ENCODE data around the gene ECSIT. TPM values are rescaled to one million over a fixed set of nuclear protein-coding genes. Genes with fewer than 3 reads are reported as not detected.

Gene ECSIT
- polyA plus RNA-seq, 6 donors from 2014 or later = 29.7 to 51.2 (median 34.5) TPM

DNA sequence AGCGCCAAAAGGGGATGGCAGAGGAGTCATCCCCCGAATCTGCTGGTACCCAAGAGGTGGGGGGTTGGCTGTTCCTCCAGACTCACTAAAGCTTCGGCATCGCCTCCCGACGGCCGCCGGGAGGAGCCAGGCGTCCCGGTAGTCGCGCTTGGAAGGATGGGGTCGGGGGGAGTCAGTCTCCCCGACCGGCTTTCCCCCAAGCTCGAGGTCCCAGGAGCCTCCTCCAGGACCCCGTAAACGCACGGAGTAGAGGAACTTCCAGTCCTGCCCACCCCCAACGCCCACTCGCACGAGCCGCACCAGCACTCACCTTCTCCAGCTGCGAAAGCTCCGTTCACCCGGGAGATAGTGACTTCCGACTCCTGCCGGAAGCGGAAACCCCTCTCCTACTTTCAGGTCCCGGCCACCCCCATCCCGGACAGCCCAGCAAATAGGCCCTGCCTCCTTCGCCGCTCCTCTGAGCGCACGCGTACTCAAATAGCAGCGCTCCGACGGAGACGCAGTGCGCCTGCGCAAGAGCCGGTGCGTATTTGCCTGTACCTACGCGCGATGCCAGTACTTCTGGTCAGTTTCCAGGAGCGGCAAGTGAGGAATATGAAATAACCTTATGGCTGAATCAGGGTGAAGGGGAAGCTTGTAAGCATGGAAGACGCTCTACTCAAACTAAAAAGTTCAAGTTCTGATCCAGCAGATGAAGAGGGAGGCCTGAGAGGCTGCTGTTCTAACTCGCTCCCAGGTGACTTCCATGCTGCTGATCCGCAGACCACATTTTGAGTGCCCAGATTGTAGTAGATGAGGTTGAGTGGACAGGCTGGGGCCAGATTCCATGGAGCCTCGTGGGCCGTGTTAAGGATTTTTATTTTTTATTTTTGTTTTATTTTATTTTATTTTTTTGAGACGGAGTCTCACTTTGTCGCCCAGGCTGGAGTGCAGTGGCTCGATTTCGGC lies 30.2 kb upstream of the ECSIT start, which contains the start of gene ELOF1:
Gene ELOF1 (minus strand): TSS at position 350 of the 948 bp plus-strand sequence. CDS start 4,883 bp downstream, outside the sequence.
- no peaks in the 10 kb centered on the region for H3K36me3 Mint-ChIP-seq
- H3K4me1 Mint-ChIP-seq = peaks cover 49 to 74% (median 58%) of the 10 kb centered on the region in 3 donors
- no peaks in the 10 kb centered on the region for H3K27me3 Mint-ChIP-seq
- DNase-seq (peak; percentile 93), ATAC-seq (ENCODE audit: low read depth in 2 of 2) (peak; percentile 83 to 86)
- peak within 1 kb of the TSS; percentile 91 to 99 (median 98) for H3K27ac Mint-ChIP-seq
- H3K9me3 Mint-ChIP-seq = no peaks in the 10 kb centered on the region
- H3K4me3 Mint-ChIP-seq = peak within 1 kb of the TSS; percentile 90 to 100 (median 99)

DNA sequence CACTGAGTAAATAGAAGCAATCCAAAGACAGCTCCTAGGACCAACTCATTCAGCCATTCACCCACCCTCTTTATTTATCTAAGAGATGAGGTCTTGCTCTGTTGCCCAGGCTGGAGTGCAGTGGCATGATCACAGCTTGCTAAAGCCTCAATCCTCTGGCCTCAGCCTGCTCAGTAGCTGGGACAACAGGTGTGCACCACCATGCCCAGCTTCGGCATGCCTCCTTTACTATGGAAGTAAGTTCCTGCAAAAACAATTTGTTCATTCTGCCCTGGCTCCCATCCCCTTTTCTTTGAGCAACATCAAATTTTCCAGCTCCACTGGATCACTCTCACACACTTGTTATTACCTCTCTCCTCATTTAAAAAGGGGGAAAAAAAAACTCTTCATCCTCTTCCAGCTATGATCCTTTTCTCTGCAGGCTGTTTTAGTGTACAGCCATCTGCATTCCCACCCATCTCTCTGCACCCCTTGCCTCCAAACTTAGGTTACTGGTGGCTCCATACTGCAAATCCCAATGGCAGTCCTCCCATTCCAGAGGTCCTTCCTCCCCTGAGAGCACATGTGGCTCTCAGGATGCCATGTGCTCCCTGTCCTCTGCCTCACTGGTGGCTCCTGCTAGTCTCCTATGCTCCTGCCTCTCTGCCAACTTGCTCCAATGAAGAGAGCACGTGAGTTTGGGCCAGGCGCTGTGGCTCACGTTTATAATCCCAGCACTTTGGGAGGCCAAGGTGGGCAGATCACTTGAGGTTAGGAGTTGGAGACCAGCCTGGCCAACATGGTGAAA lies 27.9 kb upstream of the ECSIT start:
- peak overlapping the region in 3 of 6 donors; percentile 54 to 91 (median 89) for H3K27ac Mint-ChIP-seq
- H3K4me3 Mint-ChIP-seq = peak overlapping the region in 7 of 8 donors; percentile 4 to 99 (median 90)
- H3K9me3 Mint-ChIP-seq = no peaks in the 10 kb centered on the region
- no peaks in the 10 kb centered on the region for H3K27me3 Mint-ChIP-seq
- no peaks in the 10 kb centered on the region for H3K36me3 Mint-ChIP-seq
- ATAC-seq (ENCODE audit: low read depth in 2 of 2) (no peak), DNase-seq (no peak)
- H3K4me1 Mint-ChIP-seq = peaks cover 53 to 72% (median 62%) of the 10 kb centered on the region in 3 donors

DNA sequence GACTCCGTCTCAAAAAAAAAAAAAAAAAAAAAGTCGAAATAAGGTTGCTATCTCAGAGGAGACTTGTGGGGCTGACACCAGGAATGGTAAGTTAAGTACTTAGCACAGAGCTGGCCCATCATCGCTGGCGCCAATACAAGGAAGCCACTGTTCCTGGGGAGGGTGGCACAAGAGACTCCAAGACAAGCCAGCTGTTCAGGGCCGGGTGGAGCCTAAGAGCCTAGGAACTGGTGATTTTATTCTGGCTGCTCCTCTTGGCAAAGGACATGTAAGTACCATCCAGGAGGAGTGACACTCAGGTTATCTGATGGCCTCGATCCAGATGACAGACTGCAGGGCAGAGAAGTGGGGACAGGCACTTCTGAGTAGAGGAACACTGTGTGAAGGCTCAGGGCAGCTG lies 26.3 kb upstream of the ECSIT start:
- Mint-ChIP-seq H3K4me3 (peak overlapping the region in 5 of 8 donors; percentile 9 to 42 (median 35)), H3K27me3 (no peaks in the 10 kb centered on the region), H3K27ac (peak overlapping the region in 3 of 6 donors; percentile 0 to 92 (median 88)), H3K9me3 (no peaks in the 10 kb centered on the region), H3K36me3 (no peaks in the 10 kb centered on the region), H3K4me1 (peaks cover 44 to 64% (median 53%) of the 10 kb centered on the region in 3 donors)
- DNase-seq = no peak
- no peak for ATAC-seq (ENCODE audit: low read depth in 2 of 2)

DNA sequence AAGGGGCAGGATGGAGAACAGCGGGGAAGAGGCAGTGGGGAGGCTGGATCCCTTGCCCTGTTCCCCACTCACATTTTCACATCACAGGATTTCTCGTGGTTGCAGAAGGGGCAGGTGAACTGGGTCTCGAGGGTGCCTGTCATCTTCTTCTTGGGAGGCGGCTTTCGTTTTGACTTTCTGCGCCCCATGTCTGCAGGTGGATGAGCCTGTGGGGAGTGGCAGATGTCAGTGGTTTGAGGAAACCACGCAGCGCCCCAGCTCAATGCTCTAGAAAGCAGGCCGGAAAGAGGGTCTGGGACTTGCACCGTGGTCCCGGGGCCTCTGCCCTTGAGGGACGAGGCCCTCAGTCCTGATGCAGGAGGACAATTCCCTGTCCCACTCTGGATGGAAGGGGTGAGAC lies 25.2 kb upstream of the ECSIT start:
- peak overlapping the region in 5 of 6 donors; percentile 47 to 89 (median 82) for H3K27ac Mint-ChIP-seq
- H3K4me1 Mint-ChIP-seq = peaks cover 38 to 55% (median 47%) of the 10 kb centered on the region in 3 donors
- peak overlapping the region in 6 of 8 donors; percentile 22 to 81 (median 32) for H3K4me3 Mint-ChIP-seq
- peak; percentile 17 for DNase-seq
- no peaks in the 10 kb centered on the region for H3K9me3 Mint-ChIP-seq
- H3K36me3 Mint-ChIP-seq = no peaks in the 10 kb centered on the region
- ATAC-seq (ENCODE audit: low read depth in 2 of 2) = peak; percentile 10 to 40
- H3K27me3 Mint-ChIP-seq = no peaks in the 10 kb centered on the region

DNA sequence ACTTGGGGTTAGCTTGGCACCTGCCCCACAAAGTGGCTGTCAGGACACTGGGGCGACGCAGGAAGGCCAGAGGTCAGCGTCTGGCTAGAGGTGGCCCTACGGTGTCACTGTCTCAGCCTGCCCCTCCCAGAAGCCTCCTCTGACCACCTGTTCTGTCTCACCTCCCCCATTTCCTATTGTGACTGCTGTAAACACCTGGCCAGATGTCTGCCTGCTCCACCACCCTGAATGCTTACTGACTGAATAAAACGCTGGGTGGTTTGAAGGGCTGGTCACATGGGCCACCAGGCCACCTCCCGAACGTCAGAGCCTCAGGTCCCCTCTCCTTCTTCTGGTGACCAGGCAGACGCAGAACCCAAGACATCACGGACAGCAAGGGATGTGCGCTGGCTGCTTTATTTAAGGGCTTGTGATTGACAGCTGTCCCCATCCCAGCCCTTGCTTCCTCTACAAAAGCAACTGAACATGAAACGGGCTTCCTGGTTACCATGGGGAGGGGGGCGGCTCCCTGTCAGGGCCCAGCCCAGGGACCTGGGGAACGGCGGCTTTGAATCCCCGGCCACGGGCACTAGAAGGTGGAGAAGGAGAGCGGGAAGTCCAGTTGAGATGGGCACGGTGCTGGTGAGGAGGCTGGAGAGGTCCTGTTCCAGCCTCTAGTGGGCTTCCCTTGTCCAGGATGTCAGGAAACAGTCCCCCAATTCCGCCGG lies 23.9 kb upstream of the ECSIT start:
- ATAC-seq (ENCODE audit: low read depth in 2 of 2) (no peak), DNase-seq (no peak)
- Mint-ChIP-seq H3K27me3 (no peaks in the 10 kb centered on the region), H3K36me3 (no peaks in the 10 kb centered on the region), H3K27ac (peak overlapping the region in 1 of 6 donors; percentile 82), H3K4me1 (peaks cover 31 to 46% (median 36%) of the 10 kb centered on the region in 3 donors), H3K9me3 (no peaks in the 10 kb centered on the region), H3K4me3 (peak overlapping the region in 2 of 8 donors; percentile 41 to 43)

DNA sequence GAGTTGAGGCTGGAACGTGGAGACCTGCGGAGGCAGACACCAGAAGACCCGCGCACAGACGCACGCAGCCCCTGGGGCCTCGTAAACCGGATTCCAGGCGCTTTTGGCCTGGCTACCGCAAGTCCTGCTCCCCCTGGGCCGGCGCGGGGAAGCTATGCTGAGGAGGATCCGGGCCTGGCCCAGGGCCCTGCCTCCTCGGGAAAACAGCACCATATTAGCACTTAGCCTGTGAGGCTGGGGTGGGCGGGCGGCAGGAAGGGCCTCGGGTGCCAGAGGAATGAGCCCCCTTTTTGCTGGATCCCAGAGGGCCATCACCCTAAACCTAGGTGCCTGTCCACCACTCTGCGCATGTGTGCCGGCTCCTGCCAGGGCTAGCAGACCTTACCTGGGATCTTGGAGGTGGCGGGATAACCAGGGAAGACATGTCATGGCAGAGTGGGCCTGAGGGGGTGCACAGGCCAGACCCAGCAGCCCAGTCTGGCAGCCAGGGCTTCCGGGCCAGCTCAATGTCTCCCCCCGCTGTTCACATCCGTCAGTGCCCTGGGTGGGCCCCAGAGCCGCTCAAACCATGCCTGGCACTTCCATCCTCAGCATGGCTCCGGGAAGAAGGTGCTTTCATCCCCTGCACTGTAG lies 22.8 kb upstream of the ECSIT start:
- DNase-seq (no peak), ATAC-seq (ENCODE audit: low read depth in 2 of 2) (no peak)
- H3K4me1 Mint-ChIP-seq = peaks cover 26 to 36% (median 29%) of the 10 kb centered on the region in 3 donors
- H3K27ac Mint-ChIP-seq = peak overlapping the region in 3 of 6 donors; percentile 16 to 82 (median 47)
- H3K27me3 Mint-ChIP-seq = no peaks in the 10 kb centered on the region
- no peaks in the 10 kb centered on the region for H3K9me3 Mint-ChIP-seq
- no peaks in the 10 kb centered on the region for H3K36me3 Mint-ChIP-seq
- H3K4me3 Mint-ChIP-seq = no peak overlapping the region

DNA sequence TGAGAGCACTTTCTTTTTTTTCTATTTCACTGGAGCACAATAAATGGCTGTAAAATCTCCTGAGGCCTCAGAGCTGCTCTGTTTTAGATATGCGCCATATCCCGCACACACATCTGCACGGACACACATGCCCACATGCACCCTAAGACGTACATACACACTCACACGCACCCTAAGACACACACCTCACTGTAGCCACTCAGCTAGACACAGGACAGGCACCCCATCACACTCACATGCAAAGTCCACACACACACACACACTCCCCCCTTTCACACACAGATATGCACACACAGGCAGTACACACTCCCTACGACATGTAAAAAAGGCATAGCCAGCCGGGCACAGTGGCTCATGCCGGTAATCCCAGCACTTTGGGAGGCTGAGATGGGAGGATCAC lies 21.3 kb upstream of the ECSIT start:
- H3K27ac Mint-ChIP-seq = peak overlapping the region in 2 of 6 donors; percentile 27 to 84
- H3K4me3 Mint-ChIP-seq = no peak overlapping the region
- peaks cover 13 to 22% (median 17%) of the 10 kb centered on the region in 3 donors for H3K4me1 Mint-ChIP-seq
- H3K9me3 Mint-ChIP-seq = no peaks in the 10 kb centered on the region
- no peaks in the 10 kb centered on the region for H3K36me3 Mint-ChIP-seq
- DNase-seq (no peak), ATAC-seq (ENCODE audit: low read depth in 2 of 2) (no peak)
- peaks cover 0 to 2% (median under 1%) of the 10 kb centered on the region in 3 donors for H3K27me3 Mint-ChIP-seq

DNA sequence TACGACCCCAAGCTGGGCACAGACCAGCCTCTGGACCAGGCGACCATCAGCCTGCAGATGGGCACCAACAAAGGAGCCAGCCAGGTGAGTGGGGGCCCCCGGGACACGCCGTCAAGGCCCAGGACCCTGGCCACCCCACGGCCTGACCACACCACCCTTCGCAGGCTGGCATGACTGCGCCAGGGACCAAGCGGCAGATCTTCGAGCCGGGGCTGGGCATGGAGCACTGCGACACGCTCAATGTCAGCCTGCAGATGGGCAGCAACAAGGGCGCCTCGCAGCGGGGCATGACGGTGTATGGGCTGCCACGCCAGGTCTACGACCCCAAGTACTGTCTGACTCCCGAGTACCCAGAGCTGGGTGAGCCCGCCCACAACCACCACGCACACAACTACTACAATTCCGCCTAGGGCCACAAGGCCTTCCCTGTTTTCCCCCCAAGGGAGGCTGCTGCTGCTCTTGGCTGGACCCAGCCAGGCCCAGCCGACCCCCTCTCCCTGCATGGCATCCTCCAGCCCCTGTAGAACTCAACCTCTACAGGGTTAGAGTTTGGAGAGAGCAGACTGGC lies 20.5 kb upstream of the ECSIT start:
- ATAC-seq (ENCODE audit: low read depth in 2 of 2) (no peak), DNase-seq (no peak)
- Mint-ChIP-seq H3K27ac (no peak overlapping the region), H3K4me1 (peaks cover 16 to 18% (median 17%) of the 10 kb centered on the region in 3 donors), H3K36me3 (no peaks in the 10 kb centered on the region), H3K27me3 (peaks cover 0 to 7% (median 6%) of the 10 kb centered on the region in 3 donors), H3K9me3 (no peaks in the 10 kb centered on the region), H3K4me3 (no peak overlapping the region)

DNA sequence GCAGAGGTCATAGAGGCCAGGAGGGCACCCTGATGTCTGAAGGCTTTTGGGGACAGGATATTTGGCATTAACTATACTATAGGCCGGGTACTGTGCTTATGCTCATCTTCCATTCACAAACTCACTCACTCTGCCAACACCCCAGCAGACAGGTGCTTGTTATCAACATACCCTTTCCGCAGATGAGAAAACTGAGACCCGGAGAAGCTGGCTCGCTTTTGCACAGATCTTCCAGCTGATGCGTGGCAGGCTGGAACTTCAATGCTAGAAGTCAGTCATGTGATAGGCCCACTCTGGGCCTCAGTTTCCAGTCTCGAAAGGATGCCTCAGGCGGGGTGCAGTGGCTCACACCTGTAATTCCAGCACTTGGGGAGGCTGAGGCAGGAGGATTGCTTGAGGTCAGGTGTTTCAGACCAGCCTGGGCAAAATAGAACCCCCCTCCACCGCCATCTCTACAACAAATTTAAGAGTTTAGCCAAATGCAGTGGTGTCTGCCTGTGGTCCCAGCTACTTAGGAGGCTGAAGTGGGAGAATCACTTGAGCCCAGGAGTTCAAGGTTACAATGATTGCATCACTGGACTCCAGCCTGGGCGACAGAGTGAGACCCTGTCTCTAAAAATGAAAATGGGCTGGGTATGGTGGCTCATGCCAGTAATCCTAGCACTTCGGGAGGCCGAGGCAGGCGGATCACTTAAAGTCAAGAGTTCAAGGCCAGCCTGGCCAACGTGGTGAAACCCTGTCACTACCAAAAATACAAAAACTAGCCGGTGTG lies 19.2 kb upstream of the ECSIT start:
- peaks cover 6 to 16% (median 14%) of the 10 kb centered on the region in 3 donors for H3K27me3 Mint-ChIP-seq
- ATAC-seq (ENCODE audit: low read depth in 2 of 2) (no peak), DNase-seq (no peak)
- H3K4me3 Mint-ChIP-seq = peak overlapping the region in 1 of 8 donors; percentile 79
- no peaks in the 10 kb centered on the region for H3K36me3 Mint-ChIP-seq
- H3K4me1 Mint-ChIP-seq = peaks cover 6 to 12% (median 7%) of the 10 kb centered on the region in 3 donors
- H3K27ac Mint-ChIP-seq = no peak overlapping the region
- H3K9me3 Mint-ChIP-seq = no peaks in the 10 kb centered on the region

DNA sequence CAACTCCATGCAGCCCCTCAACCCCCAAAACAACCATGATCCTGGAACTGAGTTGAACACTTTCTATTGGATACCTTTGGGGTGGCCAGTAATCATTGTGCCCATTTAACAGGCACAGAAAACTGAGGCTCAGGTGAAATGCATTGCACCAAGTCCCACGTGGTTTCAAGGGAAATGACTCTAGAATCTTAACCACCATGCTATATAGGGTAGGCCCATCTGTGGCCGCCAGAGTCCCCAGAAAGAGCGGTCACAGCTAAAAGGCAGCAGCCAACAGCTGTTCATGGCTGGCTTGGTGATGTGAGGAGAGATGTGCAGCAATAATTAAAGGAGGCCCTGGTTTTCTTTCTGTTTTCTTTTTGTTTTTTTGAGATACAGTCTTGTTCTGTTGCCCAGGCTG lies 12.3 kb upstream of the ECSIT start:
- Mint-ChIP-seq H3K4me1 (peaks cover 11 to 19% (median 12%) of the 10 kb centered on the region in 3 donors), H3K9me3 (no peaks in the 10 kb centered on the region), H3K36me3 (no peaks in the 10 kb centered on the region), H3K27me3 (peaks cover 14 to 40% (median 39%) of the 10 kb centered on the region in 3 donors), H3K27ac (peak overlapping the region in 1 of 6 donors; percentile 21), H3K4me3 (no peak overlapping the region)
- DNase-seq = no peak
- no peak for ATAC-seq (ENCODE audit: low read depth in 2 of 2)

DNA sequence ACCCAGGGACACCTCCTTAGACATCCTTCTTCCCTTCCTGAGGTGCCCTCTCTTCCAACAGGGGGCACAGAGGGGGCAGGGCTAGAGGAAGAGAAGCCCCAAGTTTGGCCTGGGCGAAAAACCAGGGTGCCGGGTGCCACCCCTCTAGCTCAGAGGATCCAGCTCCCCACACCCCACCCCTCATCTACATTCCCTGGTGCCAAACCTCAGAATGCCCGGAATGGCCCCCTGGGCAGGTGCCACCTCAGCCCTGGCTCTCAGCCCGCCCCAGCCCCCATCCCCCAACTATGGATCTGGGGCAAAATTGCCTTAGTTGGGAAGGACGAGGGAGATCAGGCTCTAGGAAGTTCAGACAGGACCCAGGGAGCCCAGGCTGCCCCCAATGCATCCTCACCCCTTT lies 11.7 kb upstream of the ECSIT start:
- DNase-seq (no peak), ATAC-seq (ENCODE audit: low read depth in 2 of 2) (no peak)
- peaks cover 14 to 20% (median 14%) of the 10 kb centered on the region in 3 donors for H3K4me1 Mint-ChIP-seq
- no peaks in the 10 kb centered on the region for H3K9me3 Mint-ChIP-seq
- no peaks in the 10 kb centered on the region for H3K36me3 Mint-ChIP-seq
- H3K4me3 Mint-ChIP-seq = peak overlapping the region in 1 of 8 donors; percentile 30
- peaks cover 14 to 40% (median 39%) of the 10 kb centered on the region in 3 donors for H3K27me3 Mint-ChIP-seq
- no peak overlapping the region for H3K27ac Mint-ChIP-seq

Measured in naive B cell (primary cell).